Keratinocyte (primary cell): ENCODE results near the gene ERBB2. TPM values are rescaled to one million over a fixed set of nuclear protein-coding genes. Genes with fewer than 3 reads are reported as not detected.
"Not testable (repeated sequence)": the region's sequence is repeated elsewhere in the genome, so short reads cannot be mapped to it uniquely, and the experiment has no call there.

Source experiments
- DNase-seq: peaks from one replicate; pipeline ENCODE4 v3.0.0-alpha.2; 2011; ENCODE audit warnings: low read depth, missing footprints, low spot score
- FAIRE-seq: peaks from 2 replicates; lab custom pipeline; 2011; peaks lifted over from hg19 to GRCh38; lab: Jason Lieb, UNC
- H2AFZ ChIP-seq: 2 replicates; pipeline ENCODE4 v1.6.0; 2012; ENCODE audit warnings: low read length, control low read depth, inconsistent platforms; ENCODE audit not compliant: control insufficient read depth
- H3K27ac ChIP-seq: 2 replicates; pipeline ENCODE4 v1.5.1; 2011; ENCODE audit warnings: low read length; ENCODE audit not compliant: control insufficient read depth, insufficient read depth
- H3K27me3 ChIP-seq: 3 replicates; pipeline ENCODE4 v1.6.0; 2011; ENCODE audit warnings: low read length; ENCODE audit not compliant: control insufficient read depth, insufficient read depth; ENCODE audit errors: extremely low read depth
- H3K36me3 ChIP-seq, 2 experiments: 2 replicates in 1 of 2; 3 replicates in 1 of 2; pipeline ENCODE4 v1.5.1; 2011; ENCODE audit warnings: low read length in 2 of 2, mild to moderate bottlenecking in 1 of 2; ENCODE audit not compliant: control insufficient read depth in 2 of 2, insufficient read depth in 2 of 2; ENCODE audit errors: extremely low read depth in 1 of 2
- H3K4me1 ChIP-seq: 3 replicates; pipeline ENCODE4 v1.5.1; 2011; ENCODE audit warnings: low read length; ENCODE audit not compliant: control insufficient read depth, insufficient read depth; ENCODE audit errors: extremely low read depth
- H3K4me2 ChIP-seq: 3 replicates; pipeline ENCODE4 v1.6.0; 2011; ENCODE audit warnings: low read depth, low read length; ENCODE audit not compliant: control insufficient read depth, insufficient read depth; ENCODE audit errors: extremely low read depth
- H3K4me3 ChIP-seq, 3 experiments: fragments of 200-600 bp in 1 of 3; sonication (generic) in 1 of 3; 2 replicates in 2 of 3; 3 replicates in 1 of 3; pipeline ENCODE4 v1.5.1; 2011 to 2016; ENCODE audit warnings: low read length in 3 of 3, mild to moderate bottlenecking in 3 of 3, control low read depth in 2 of 3, inconsistent platforms in 1 of 3, low read depth in 1 of 3, mixed read lengths in 1 of 3, mixed run types in 1 of 3, moderate library complexity in 1 of 3; ENCODE audit not compliant: control insufficient read depth in 2 of 3, insufficient read depth in 2 of 3; ENCODE audit errors: extremely low read depth in 1 of 3
- H3K79me2 ChIP-seq: 2 replicates; pipeline ENCODE4 v1.6.0; 2012; ENCODE audit warnings: low read length; ENCODE audit not compliant: control insufficient read depth, insufficient read depth
- H3K9ac ChIP-seq: 3 replicates; pipeline ENCODE4 v1.6.0; 2011; ENCODE audit warnings: low read length; ENCODE audit not compliant: control insufficient read depth, insufficient read depth; ENCODE audit errors: extremely low read depth
- H3K9me1 ChIP-seq: 3 replicates; pipeline ENCODE4 v1.6.0; 2011; ENCODE audit warnings: low read length; ENCODE audit not compliant: control insufficient read depth, insufficient read depth; ENCODE audit errors: extremely low read depth
- H3K9me3 ChIP-seq: 2 replicates; pipeline ENCODE4 v1.5.1; 2012; ENCODE audit warnings: low read depth, low read length; ENCODE audit not compliant: control insufficient read depth
- H4K20me1 ChIP-seq: 3 replicates; pipeline ENCODE4 v1.6.0; 2011; ENCODE audit warnings: low read length; ENCODE audit not compliant: control insufficient read depth, insufficient read depth; ENCODE audit errors: extremely low read depth
- CTCF ChIP-seq, 3 experiments: IDR thresholded peaks in 1 of 3; conservative IDR thresholded peaks in 1 of 3; optimal IDR thresholded peaks in 1 of 3; 2 replicates in 2 of 3; 3 replicates in 1 of 3; pipeline versions ENCODE3 to v1.5.1; 2011; ENCODE audit warnings: low read length in 3 of 3, mild to moderate bottlenecking in 3 of 3, moderate library complexity in 2 of 3, control low read depth in 1 of 3, inconsistent platforms in 1 of 3; ENCODE audit not compliant: insufficient read depth in 2 of 3; ENCODE audit errors: extremely low read depth in 1 of 3
- EZH2 ChIP-seq: IDR thresholded peaks from one replicate; pipeline ENCODE4 v1.6.1; 2012; ENCODE audit warnings: inconsistent platforms, mild to moderate bottlenecking, low read length, moderate library complexity
- dilution Hi-C: fragments of 300-500 bp; cut with MboI; formaldehyde crosslinking; loops from one replicate; pipeline ENCODE4 v1.7.0; 2020; ENCODE audit warnings: low sequenced_read_pairs; ENCODE audit not compliant: extremely low pct_ligation_motif_present
- polyA plus RNA-seq, 5 experiments: library from polyadenylated mRNA; depleted of rRNA in 3 of 5; stranded (reverse) in 3 of 5; stranded (forward) in 1 of 5; unstranded in 1 of 5; fragments of >200 nt; gene quantifications; 1 replicate in 1 of 5; 2 replicates in 3 of 5; 3 replicates in 1 of 5; pipeline versions ENCODE4 v1.2.1 to v1.2.3, GENCODE V29; 2011 to 2012; ENCODE audit warnings: missing spikeins in 2 of 5, low read depth in 1 of 5, low replicate concordance in 1 of 5

ERBB2 gene
- polyA plus RNA-seq, 1 donor (not counting 4 experiments of a cell fraction or from before 2014, with no cell fraction given) = 21.4 TPM

- H3K4me2 ChIP-seq = no peak overlapping the region
- TF ChIP-seq CTCF (optimal IDR thresholded peaks at IDR 0.05 in 1 of 3, IDR thresholded peaks at IDR 0.05 in 1 of 3, conservative IDR thresholded peaks at IDR 0.05 in 1 of 3; ENCODE audit: extremely low read depth in 1 of 3, insufficient read depth in 2 of 3, low read length in 3 of 3) = no peak
- TF ChIP-seq EZH2 = no peak
- no peaks in the 10 kb centered on the region for H3K9me1 ChIP-seq
- DNase-seq (no peak), FAIRE-seq (no peak)
- H3K9me3 ChIP-seq = peaks cover 14% of the 10 kb centered on the region
- H3K9ac ChIP-seq = no peak overlapping the region
- no peak overlapping the region for H3K4me3 ChIP-seq
- peaks cover 6% of the 10 kb centered on the region for H3K4me1 ChIP-seq
- no peaks in the 10 kb centered on the region for H3K79me2 ChIP-seq
- H3K27me3 ChIP-seq = peaks cover 77% of the 10 kb centered on the region
- peaks cover 3% of the 10 kb centered on the region for H4K20me1 ChIP-seq
- no peak overlapping the region for H2AFZ ChIP-seq
- no peak overlapping the region for H3K27ac ChIP-seq
- dilution Hi-C loops = no loop called here
- no peaks in the 10 kb centered on the region for H3K36me3 ChIP-seq
Observed at GRCh38 chr17:39761861-39762496, 62.1 kb downstream of the ERBB2 start.

GRCh38 chr17:39763051-39763820 lies 63.4 kb downstream of the ERBB2 start:
- Histone ChIP-seq H3K4me1 (peaks cover 6% of the 10 kb centered on the region), H3K4me2 (peak overlapping the region; percentile 4), H2AFZ (no peak overlapping the region)

GRCh38 chr17:39764171-39764570 lies 64.3 kb downstream of the ERBB2 start:
- H3K9me1 ChIP-seq, H2AFZ ChIP-seq, H3K4me1 ChIP-seq, H3K27ac ChIP-seq, dilution Hi-C loops, H4K20me1 ChIP-seq, H3K4me3 ChIP-seq, H3K4me2 ChIP-seq, H3K79me2 ChIP-seq, DNase-seq, H3K36me3 ChIP-seq, H3K9ac ChIP-seq, FAIRE-seq: not testable (repeated sequence)
- peaks cover 14% of the 10 kb centered on the region for H3K9me3 ChIP-seq
- H3K27me3 ChIP-seq = peaks cover 81% of the 10 kb centered on the region

More at GRCh38 chr17:39763051-39763820, 63.4 kb downstream of the ERBB2 start:
- peaks cover 14% of the 10 kb centered on the region for H3K9me3 ChIP-seq
- no peak overlapping the region for H3K27ac ChIP-seq
- H3K27me3 ChIP-seq = peaks cover 81% of the 10 kb centered on the region
- TF ChIP-seq CTCF (optimal IDR thresholded peaks at IDR 0.05 in 1 of 3, IDR thresholded peaks at IDR 0.05 in 1 of 3, conservative IDR thresholded peaks at IDR 0.05 in 1 of 3; ENCODE audit: extremely low read depth in 1 of 3, insufficient read depth in 2 of 3, low read length in 3 of 3) (no peak), EZH2 (no peak)
- no peaks in the 10 kb centered on the region for H3K79me2 ChIP-seq
- H3K9me1 ChIP-seq = no peaks in the 10 kb centered on the region
- DNase-seq = no peak
- no peak overlapping the region for H3K9ac ChIP-seq
- H3K4me3 ChIP-seq = no peak overlapping the region
- dilution Hi-C loops = no loop called here
- H4K20me1 ChIP-seq = peaks cover 3% of the 10 kb centered on the region
- H3K36me3 ChIP-seq = no peaks in the 10 kb centered on the region
- FAIRE-seq = no peak
